Measurements from ENCODE around the gene NR2E1.

DNA sequence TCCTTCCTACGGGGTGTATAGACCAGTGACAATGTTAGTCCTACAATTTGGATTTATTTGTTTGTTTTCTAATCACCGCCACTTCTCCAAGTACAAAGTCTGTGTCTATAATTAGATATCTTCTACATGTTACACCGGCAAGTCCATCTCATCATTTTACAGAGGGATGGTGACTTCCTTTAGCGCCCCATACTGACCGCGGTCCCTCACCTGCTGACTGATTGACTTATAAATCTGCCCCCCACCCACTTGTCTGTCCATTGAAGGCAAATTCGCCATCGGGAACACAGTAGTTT is 8.9 kb upstream of the NR2E1 start:
- TF ChIP-seq, protein P1, sequence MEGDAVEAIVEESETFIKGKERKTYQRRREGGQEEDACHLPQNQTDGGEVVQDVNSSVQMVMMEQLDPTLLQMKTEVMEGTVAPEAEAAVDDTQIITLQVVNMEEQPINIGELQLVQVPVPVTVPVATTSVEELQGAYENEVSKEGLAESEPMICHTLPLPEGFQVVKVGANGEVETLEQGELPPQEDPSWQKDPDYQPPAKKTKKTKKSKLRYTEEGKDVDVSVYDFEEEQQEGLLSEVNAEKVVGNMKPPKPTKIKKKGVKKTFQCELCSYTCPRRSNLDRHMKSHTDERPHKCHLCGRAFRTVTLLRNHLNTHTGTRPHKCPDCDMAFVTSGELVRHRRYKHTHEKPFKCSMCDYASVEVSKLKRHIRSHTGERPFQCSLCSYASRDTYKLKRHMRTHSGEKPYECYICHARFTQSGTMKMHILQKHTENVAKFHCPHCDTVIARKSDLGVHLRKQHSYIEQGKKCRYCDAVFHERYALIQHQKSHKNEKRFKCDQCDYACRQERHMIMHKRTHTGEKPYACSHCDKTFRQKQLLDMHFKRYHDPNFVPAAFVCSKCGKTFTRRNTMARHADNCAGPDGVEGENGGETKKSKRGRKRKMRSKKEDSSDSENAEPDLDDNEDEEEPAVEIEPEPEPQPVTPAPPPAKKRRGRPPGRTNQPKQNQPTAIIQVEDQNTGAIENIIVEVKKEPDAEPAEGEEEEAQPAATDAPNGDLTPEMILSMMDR (IDR thresholded peaks at IDR 0.05): no peak
- no peak for TF ChIP-seq POLR2A (IDR thresholded peaks at IDR 0.05)

All from heart left ventricle (tissue), 13 donors.